Smooth muscle cell (in vitro differentiated cells): ENCODE results near the gene ZNF256. TPM values are rescaled to one million over a fixed set of nuclear protein-coding genes. Genes with fewer than 3 reads are reported as not detected.

ENCODE experiments used
- DNase-seq: peaks from one replicate; lab custom pipeline; 2025; ENCODE audit not compliant: unreplicated experiment; lab: John Stamatoyannopoulos, UW
- H2AFZ ChIP-seq: fragments of 200-600 bp; sonication (generic); 2 replicates; pipeline ENCODE4 v1.6.0; 2016; ENCODE audit warnings: antibody characterized with exemption, low read depth, mild to moderate bottlenecking
- H3F3A ChIP-seq: fragments of 200-600 bp; sonication (generic); 2 replicates; pipeline ENCODE4 v1.6.0; 2017; ENCODE audit warnings: antibody characterized with exemption, low read depth
- H3K27ac ChIP-seq: fragments of 200-600 bp; sonication (generic); 2 replicates; pipeline ENCODE4 v1.5.1; 2016; ENCODE audit warnings: low read depth, mild to moderate bottlenecking
- H3K27me3 ChIP-seq: fragments of 200-600 bp; sonication (generic); 2 replicates; pipeline ENCODE4 v1.6.1; 2016; ENCODE audit warnings: low read depth, mild to moderate bottlenecking
- H3K36me3 ChIP-seq: fragments of 200-600 bp; sonication (generic); 2 replicates; pipeline ENCODE4 v1.5.1; 2016; ENCODE audit warnings: low read depth
- H3K4me1 ChIP-seq: fragments of 200-600 bp; sonication (generic); 2 replicates; pipeline ENCODE4 v1.5.1; 2016; ENCODE audit warnings: low read depth
- H3K4me2 ChIP-seq: fragments of 200-600 bp; sonication (generic); 2 replicates; pipeline ENCODE4 v1.6.0; 2016; ENCODE audit warnings: mild to moderate bottlenecking
- H3K4me3 ChIP-seq: fragments of 200-600 bp; sonication (generic); 2 replicates; pipeline ENCODE4 v1.5.1; 2016; ENCODE audit warnings: mild to moderate bottlenecking
- H3K79me2 ChIP-seq: fragments of 200-600 bp; sonication (generic); 2 replicates; pipeline ENCODE4 v1.6.0; 2016; ENCODE audit warnings: low read depth, mild to moderate bottlenecking
- H3K9ac ChIP-seq: fragments of 200-600 bp; sonication (generic); 2 replicates; pipeline ENCODE4 v1.6.0; 2016; ENCODE audit warnings: low read depth
- H3K9me3 ChIP-seq: fragments of 200-600 bp; sonication (generic); replicated peaks from 2 replicates; pipeline ENCODE4 v1.5.1; 2016; ENCODE audit warnings: low read depth
- H4K20me1 ChIP-seq: fragments of 200-600 bp; sonication (generic); 2 replicates; pipeline ENCODE4 v1.6.0; 2016; ENCODE audit warnings: low read depth
- WGBS: methylation state at CpG from one replicate; pipeline ENCODE4 v1.1.7; 2016; ENCODE audit warnings: low lambda C conversion rate; 5-methylcytosine and 5-hydroxymethylcytosine counted together
- polyA plus RNA-seq: library from polyadenylated mRNA; unstranded; fragments of >200 nt; fragmentation: Nextera tagmentation; extraction: Ambion mirVana; gene quantifications from 2 replicates; pipeline ENCODE4 v1.2.1, GENCODE V29; 2016
- total RNA-seq: library from RNA; depleted of rRNA; stranded (reverse); fragments of >200 nt; gene quantifications from 2 replicates; pipeline ENCODE4 v1.2.3, GENCODE V29; 2014
- TF ChIP-seq, protein P1 (sequence below): fragments of 200-600 bp; sonication (generic); IDR thresholded peaks from 2 replicates; pipeline ENCODE4 v1.5.1; 2017; ENCODE audit warnings: borderline replicate concordance, mild to moderate bottlenecking, antibody characterized with exemption; ENCODE audit not compliant: insufficient read depth, poor library complexity, severe bottlenecking

The ZNF256 gene
- total RNA-seq (4.5 and 10.3 TPM in 2 replicates), polyA plus RNA-seq (3.2 and 4.0 TPM in 2 replicates)

DNA sequence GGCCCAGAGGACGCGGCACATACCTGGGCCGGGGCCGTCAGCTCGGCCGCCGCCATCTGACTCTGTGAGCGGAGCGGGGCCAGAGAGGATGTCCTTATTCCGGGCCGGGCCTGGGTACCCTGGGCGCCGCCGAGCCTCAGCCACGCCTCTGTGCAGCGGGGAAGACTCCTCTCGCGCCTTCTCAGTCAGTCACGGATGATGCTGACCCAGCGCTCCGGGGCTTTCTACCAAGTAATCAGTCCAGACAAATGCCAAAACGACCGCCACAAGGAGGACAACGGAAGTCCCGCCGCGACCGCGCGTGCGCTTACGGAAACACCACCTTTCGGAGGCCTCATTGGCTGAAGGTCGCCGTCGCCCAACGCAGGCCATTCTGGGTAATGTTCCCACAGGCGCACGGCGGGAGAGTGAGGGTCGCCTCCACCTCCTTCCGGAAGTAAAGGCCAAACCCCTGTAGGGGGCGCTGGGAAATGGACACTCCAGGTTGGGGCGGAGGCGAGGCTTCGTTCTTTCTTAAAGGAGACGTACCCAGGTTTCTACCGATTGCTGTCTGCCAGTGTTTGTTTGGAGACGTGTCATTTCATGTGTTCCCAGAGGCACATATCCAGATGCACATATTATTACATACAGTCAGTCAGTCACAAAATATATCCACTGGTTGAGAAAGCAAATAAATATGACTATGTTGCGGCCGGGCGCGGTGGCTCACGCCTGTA, at the start of gene ZNF256:
ZNF256 (minus strand) TSS at position 288 of the 716 bp plus-strand sequence; CDS start at position 56, 232 bp downstream.
- peak within 1 kb of the TSS; percentile 94 for H3K9ac ChIP-seq
- H3K4me1 ChIP-seq, result peaks cover 7% of the 10 kb centered on the region
- no peaks in the 10 kb centered on the region for H3F3A ChIP-seq
- H2AFZ ChIP-seq, result peak within 1 kb of the TSS; percentile 64
- no peaks in the 10 kb centered on the region for H3K9me3 ChIP-seq
- H4K20me1 ChIP-seq, result no peaks in the 10 kb centered on the region
- H3K36me3 ChIP-seq, result peaks cover 10% of the 10 kb centered on the region
- peak within 1 kb of the TSS; percentile 96 for H3K4me2 ChIP-seq
- no peaks in the 10 kb centered on the region for H3K27me3 ChIP-seq
- WGBS, result 10% methylated on average over 53 of the region's 54 CpGs
- TF ChIP-seq, protein P1, sequence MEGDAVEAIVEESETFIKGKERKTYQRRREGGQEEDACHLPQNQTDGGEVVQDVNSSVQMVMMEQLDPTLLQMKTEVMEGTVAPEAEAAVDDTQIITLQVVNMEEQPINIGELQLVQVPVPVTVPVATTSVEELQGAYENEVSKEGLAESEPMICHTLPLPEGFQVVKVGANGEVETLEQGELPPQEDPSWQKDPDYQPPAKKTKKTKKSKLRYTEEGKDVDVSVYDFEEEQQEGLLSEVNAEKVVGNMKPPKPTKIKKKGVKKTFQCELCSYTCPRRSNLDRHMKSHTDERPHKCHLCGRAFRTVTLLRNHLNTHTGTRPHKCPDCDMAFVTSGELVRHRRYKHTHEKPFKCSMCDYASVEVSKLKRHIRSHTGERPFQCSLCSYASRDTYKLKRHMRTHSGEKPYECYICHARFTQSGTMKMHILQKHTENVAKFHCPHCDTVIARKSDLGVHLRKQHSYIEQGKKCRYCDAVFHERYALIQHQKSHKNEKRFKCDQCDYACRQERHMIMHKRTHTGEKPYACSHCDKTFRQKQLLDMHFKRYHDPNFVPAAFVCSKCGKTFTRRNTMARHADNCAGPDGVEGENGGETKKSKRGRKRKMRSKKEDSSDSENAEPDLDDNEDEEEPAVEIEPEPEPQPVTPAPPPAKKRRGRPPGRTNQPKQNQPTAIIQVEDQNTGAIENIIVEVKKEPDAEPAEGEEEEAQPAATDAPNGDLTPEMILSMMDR, result peak; percentile 58
- H3K79me2 ChIP-seq, result peaks cover 41% of the 10 kb centered on the region
- H3K27ac ChIP-seq, result peak within 1 kb of the TSS; percentile 45
- H3K4me3 ChIP-seq, result peak within 1 kb of the TSS; percentile 90
- DNase-seq, result peak; percentile 69

DNA sequence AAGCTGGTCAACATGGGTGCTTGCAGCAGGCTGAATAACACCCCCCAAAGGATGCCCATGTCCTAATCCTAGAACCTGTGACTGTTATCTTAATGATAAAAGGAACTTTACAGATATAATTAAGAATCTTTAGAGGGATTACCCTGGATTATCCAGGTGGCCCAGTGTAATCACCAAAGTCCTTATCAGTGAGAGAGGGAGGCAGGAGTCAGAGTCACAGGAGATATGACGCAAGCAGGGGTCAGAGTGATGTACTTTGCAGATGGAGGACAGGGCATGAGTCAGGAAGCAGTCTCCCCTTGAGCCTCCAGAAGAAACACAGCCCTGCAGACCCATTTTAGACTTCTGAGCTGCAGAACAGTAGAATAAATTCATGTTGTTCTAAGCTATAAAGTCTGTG, 45.3 kb upstream of the ZNF256 start:
- Histone ChIP-seq H3K79me2 (peaks cover 8% of the 10 kb centered on the region), H3K27me3 (no peaks in the 10 kb centered on the region), H3K9me3 (peaks cover 66% of the 10 kb centered on the region), H2AFZ (no peak overlapping the region), H4K20me1 (no peaks in the 10 kb centered on the region), H3K9ac (no peak overlapping the region), H3K4me3 (no peak overlapping the region), H3K36me3 (peaks cover 74% of the 10 kb centered on the region), H3K4me1 (no peaks in the 10 kb centered on the region), H3F3A (no peaks in the 10 kb centered on the region), H3K27ac (no peak overlapping the region), H3K4me2 (no peak overlapping the region)
- TF ChIP-seq, protein P1, result no peak
- WGBS, result 43% methylated on average over 1 of the region's 1 CpG
- no peak for DNase-seq

DNA sequence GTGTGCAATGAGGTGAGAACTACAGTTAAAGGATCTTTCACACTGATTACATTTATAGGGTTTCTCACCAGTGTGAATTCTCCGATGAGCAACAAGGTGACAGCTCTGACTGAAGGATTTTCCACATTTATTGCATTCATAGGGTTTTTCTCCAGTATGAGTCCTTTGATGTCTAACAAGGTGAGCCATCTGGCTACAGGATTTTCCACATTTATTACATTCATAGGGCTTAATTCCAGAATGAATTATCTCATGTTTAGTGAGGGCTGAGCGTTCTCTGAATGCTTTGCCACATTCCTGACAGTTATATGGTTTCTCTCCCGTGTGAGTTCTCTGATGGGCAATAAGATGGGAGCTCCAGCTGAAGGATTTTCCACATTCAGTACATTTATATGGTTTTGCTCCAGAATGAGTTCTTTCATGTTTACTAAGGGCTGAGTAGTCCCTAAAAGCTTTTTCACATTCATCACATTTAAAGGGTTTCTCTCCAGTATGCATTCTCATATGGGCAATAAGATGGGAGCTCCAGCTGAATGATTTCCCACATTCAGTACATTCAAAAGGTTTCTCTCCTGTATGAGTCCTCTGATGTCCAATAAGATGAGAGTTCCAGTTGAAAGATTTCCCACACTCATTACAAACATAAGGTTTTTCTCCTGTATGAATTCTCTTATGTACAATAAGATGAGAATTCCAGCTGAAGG, 31.2 kb upstream of the ZNF256 start:
- Histone ChIP-seq H3K4me1 (no peaks in the 10 kb centered on the region), H3K9me3 (peaks cover 89% of the 10 kb centered on the region), H3K36me3 (peaks cover 87% of the 10 kb centered on the region), H4K20me1 (no peaks in the 10 kb centered on the region), H3K27ac (no peak overlapping the region), H3K4me2 (no peak overlapping the region), H3F3A (peaks cover 9% of the 10 kb centered on the region), H3K4me3 (no peak overlapping the region), H3K27me3 (no peaks in the 10 kb centered on the region), H2AFZ (no peak overlapping the region), H3K79me2 (no peaks in the 10 kb centered on the region), H3K9ac (no peak overlapping the region)
- TF ChIP-seq, protein P1, result no peak
- 97% methylated on average over 3 of the region's 3 CpGs for WGBS
- DNase-seq, result no peak
